Neural progenitor cell (in vitro differentiated cells): ENCODE data around the gene LTBP1.

ENCODE experiments used
- CTCF ChIP-seq: fragments of 200-600 bp; sonication (generic); IDR thresholded peaks from 2 replicates; pipeline ENCODE4 v1.5.1; 2017; ENCODE audit warnings: antibody characterized with exemption, mild to moderate bottlenecking
- EZH2phosphoT487 ChIP-seq: fragments of 200-600 bp; sonication (generic); IDR thresholded peaks from 2 replicates; pipeline ENCODE4 v1.6.1; 2017; ENCODE audit warnings: antibody characterized with exemption

- no peak for TF ChIP-seq EZH2phosphoT487
- no peak for TF ChIP-seq CTCF
These were observed 346.3 kb downstream of the LTBP1 start for GRCh38 chr2:33292981-33293595.
